Neural progenitor cell (in vitro differentiated cells): ENCODE measurements around the gene AGPS. TPM values are rescaled to one million over a fixed set of nuclear protein-coding genes. Genes with fewer than 3 reads are reported as not detected.

Experiments
- DNase-seq: peaks from one replicate; pipeline ENCODE4 v3.0.0-alpha.2; 2016; ENCODE audit warnings: low spot score
- H2AFZ ChIP-seq: fragments of 200-600 bp; sonication (generic); replicated peaks from 2 replicates; pipeline ENCODE4 v1.6.1; 2016; ENCODE audit warnings: antibody characterized with exemption
- H3F3A ChIP-seq: fragments of 200-600 bp; sonication (generic); 2 replicates; pipeline ENCODE4 v1.6.1; 2016; ENCODE audit warnings: antibody characterized with exemption, low read depth
- H3K27ac ChIP-seq: fragments of 200-600 bp; sonication (generic); 2 replicates; pipeline ENCODE4 v1.5.1; 2016; ENCODE audit warnings: mild to moderate bottlenecking
- H3K27me3 ChIP-seq: fragments of 200-600 bp; sonication (generic); 2 replicates; pipeline ENCODE4 v1.6.1; 2016; ENCODE audit warnings: mild to moderate bottlenecking, moderate library complexity
- H3K36me3 ChIP-seq: fragments of 200-600 bp; sonication (generic); 2 replicates; pipeline ENCODE4 v1.5.1; 2016
- H3K4me1 ChIP-seq: fragments of 200-600 bp; sonication (generic); 2 replicates; pipeline ENCODE4 v1.6.1; 2016; ENCODE audit warnings: mixed run types
- H3K4me2 ChIP-seq: fragments of 200-600 bp; sonication (generic); 2 replicates; pipeline ENCODE4 v1.6.1; 2016
- H3K4me3 ChIP-seq: fragments of 200-600 bp; sonication (generic); 2 replicates; pipeline ENCODE4 v1.5.1; 2016
- H3K79me2 ChIP-seq: fragments of 200-600 bp; sonication (generic); 2 replicates; pipeline ENCODE4 v1.6.1; 2016; ENCODE audit warnings: low read depth
- H3K9ac ChIP-seq: fragments of 200-600 bp; sonication (generic); 2 replicates; pipeline ENCODE4 v1.6.1; 2016
- H3K9me3 ChIP-seq: fragments of 200-600 bp; sonication (generic); 2 replicates; pipeline ENCODE4 v1.5.1; 2016; ENCODE audit warnings: low read depth
- H4K20me1 ChIP-seq: fragments of 200-600 bp; sonication (generic); 2 replicates; pipeline ENCODE4 v1.6.1; 2016; ENCODE audit warnings: low read depth
- H3K27ac Mint-ChIP-seq: 3 replicates; pipeline ENCODE4 v1.8.0; 2021; ENCODE audit warnings: mixed read lengths
- H3K27me3 Mint-ChIP-seq: 2 replicates; pipeline ENCODE4 v1.8.0; 2022; ENCODE audit warnings: low read depth, mild to moderate bottlenecking, inconsistent platforms, moderate library complexity, mixed read lengths; ENCODE audit not compliant: insufficient read depth
- H3K36me3 Mint-ChIP-seq: 3 replicates; pipeline ENCODE4 v1.8.0; 2021; ENCODE audit warnings: mixed read lengths
- H3K4me1 Mint-ChIP-seq: 3 replicates; pipeline ENCODE4 v1.8.0; 2021; ENCODE audit warnings: mixed read lengths
- H3K4me3 Mint-ChIP-seq: 3 replicates; pipeline ENCODE4 v1.8.0; 2021; ENCODE audit warnings: mild to moderate bottlenecking, moderate library complexity, mixed read lengths
- H3K9me3 Mint-ChIP-seq: 3 replicates; pipeline ENCODE4 v1.8.0; 2020; ENCODE audit warnings: mixed read lengths
- CTCF ChIP-seq: fragments of 200-600 bp; sonication (generic); IDR thresholded peaks from 2 replicates; pipeline ENCODE4 v1.5.1; 2017; ENCODE audit warnings: antibody characterized with exemption, mild to moderate bottlenecking
- EZH2 ChIP-seq: fragments of 200-600 bp; sonication (generic); IDR thresholded peaks from 2 replicates; pipeline ENCODE4 v1.6.1; 2017; ENCODE audit warnings: antibody characterized with exemption, mild to moderate bottlenecking, moderate library complexity
- EZH2phosphoT487 ChIP-seq: fragments of 200-600 bp; sonication (generic); IDR thresholded peaks from 2 replicates; pipeline ENCODE4 v1.6.1; 2017; ENCODE audit warnings: antibody characterized with exemption
- total RNA-seq: library from RNA; depleted of rRNA; stranded (reverse); fragments of >200 nt; gene quantifications from 2 replicates; pipeline ENCODE4 v1.2.3, GENCODE V29; 2015; ENCODE audit warnings: low replicate concordance

The AGPS gene
- total RNA-seq, 1 donor from 2014 or later: 63.5 TPM

GRCh38 chr2:177506998-177507397 lies 114.4 kb downstream of the AGPS start:
- Mint-ChIP-seq H3K4me3 (no peak overlapping the region), H3K4me1 (no peaks in the 10 kb centered on the region), H3K9me3 (no peaks in the 10 kb centered on the region), H3K36me3 (no peaks in the 10 kb centered on the region), H3K27me3 (no peaks in the 10 kb centered on the region), H3K27ac (no peak overlapping the region)
- Histone ChIP-seq H3K79me2 (no peaks in the 10 kb centered on the region), H2AFZ (no peak overlapping the region), H3K9me3 (no peaks in the 10 kb centered on the region), H4K20me1 (no peaks in the 10 kb centered on the region), H3K4me1 (no peaks in the 10 kb centered on the region), H3K27me3 (no peaks in the 10 kb centered on the region), H3K4me2 (no peak overlapping the region), H3K9ac (no peak overlapping the region), H3K27ac (no peak overlapping the region), H3K36me3 (peaks cover 4% of the 10 kb centered on the region), H3F3A (peaks cover 6% of the 10 kb centered on the region), H3K4me3 (no peak overlapping the region)
- DNase-seq: no peak
- TF ChIP-seq CTCF: no peak
- no peak for TF ChIP-seq EZH2phosphoT487
- TF ChIP-seq EZH2: no peak

DNA sequence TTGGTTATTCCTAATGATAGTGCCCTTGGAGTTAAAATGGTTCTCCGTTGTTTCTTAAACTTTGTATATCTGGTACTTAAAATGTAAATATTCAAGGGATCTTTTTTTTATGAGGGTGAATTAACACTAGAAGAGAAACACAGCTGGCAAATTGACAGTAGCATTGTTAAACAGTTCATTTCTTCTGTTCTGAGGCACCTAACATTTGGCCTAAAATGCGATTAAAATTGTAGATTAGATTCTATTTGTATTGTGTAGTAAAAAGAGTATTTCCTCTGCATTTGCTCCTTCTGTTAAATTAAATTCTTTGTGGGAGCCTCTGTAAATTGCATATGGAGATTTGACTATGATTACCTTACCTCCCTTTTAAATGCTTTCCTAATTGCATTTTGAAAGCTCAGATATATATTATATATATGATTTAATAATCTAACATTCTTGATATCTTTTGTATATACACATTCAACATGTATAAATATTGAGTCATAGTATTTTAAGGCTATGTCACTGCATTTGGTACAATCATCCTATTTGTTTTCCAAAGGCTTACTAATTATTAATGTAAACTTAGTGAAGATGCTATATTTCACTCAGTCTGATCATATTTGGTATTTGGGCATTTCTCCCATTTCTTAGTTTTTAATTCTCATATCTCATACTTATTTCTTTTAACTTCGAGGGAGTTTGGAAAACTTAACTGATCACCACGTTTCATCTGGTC lies 124.4 kb downstream of the AGPS start:
- H3K27me3 ChIP-seq: no peaks in the 10 kb centered on the region
- Mint-ChIP-seq H3K36me3 (peaks cover 2% of the 10 kb centered on the region), H3K27me3 (peaks cover 3% of the 10 kb centered on the region), H3K4me1 (no peaks in the 10 kb centered on the region), H3K4me3 (no peak overlapping the region), H3K9me3 (no peaks in the 10 kb centered on the region), H3K27ac (no peak overlapping the region)
- no peaks in the 10 kb centered on the region for H3K79me2 ChIP-seq
- H3K4me1 ChIP-seq: no peaks in the 10 kb centered on the region
- DNase-seq: no peak
- H4K20me1 ChIP-seq: no peaks in the 10 kb centered on the region
- H3K4me3 ChIP-seq: no peak overlapping the region
- no peaks in the 10 kb centered on the region for H3F3A ChIP-seq
- TF ChIP-seq EZH2: no peak
- H3K36me3 ChIP-seq: peaks cover 4% of the 10 kb centered on the region
- H3K4me2 ChIP-seq: no peak overlapping the region
- H3K27ac ChIP-seq: no peak overlapping the region
- H3K9me3 ChIP-seq: no peaks in the 10 kb centered on the region
- no peak overlapping the region for H3K9ac ChIP-seq
- H2AFZ ChIP-seq: no peak overlapping the region

DNA sequence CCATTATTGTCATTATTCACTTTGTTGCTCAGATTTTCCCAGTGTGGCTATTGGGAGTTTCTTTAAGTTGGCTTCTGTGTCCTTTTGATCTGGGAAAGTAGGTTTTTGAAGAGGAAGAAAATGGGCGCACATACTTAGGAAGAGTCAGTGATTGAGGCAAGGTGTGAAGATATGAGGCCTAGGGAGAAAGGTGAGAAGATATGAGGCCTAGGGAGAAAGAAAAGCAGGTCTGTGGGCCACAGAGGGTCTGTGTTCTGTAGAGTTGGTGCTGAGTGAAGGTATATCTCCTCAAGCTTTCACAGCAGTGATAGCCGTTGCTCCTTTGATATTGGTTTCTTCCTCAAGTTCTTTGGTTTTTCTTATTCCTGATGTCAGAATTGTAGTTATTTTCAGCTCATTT lies 126.2 kb downstream of the AGPS start:
- no peak overlapping the region for H3K4me3 ChIP-seq
- H4K20me1 ChIP-seq: no peaks in the 10 kb centered on the region
- H3K27ac ChIP-seq: no peak overlapping the region
- no peak for DNase-seq
- no peak overlapping the region for H2AFZ ChIP-seq
- H3K27me3 ChIP-seq: no peaks in the 10 kb centered on the region
- Mint-ChIP-seq H3K36me3 (peaks cover 2% of the 10 kb centered on the region), H3K9me3 (no peaks in the 10 kb centered on the region), H3K27ac (no peak overlapping the region), H3K4me3 (no peak overlapping the region), H3K4me1 (no peaks in the 10 kb centered on the region), H3K27me3 (peaks cover 3% of the 10 kb centered on the region)
- TF ChIP-seq EZH2 (no peak), EZH2phosphoT487 (no peak), CTCF (no peak)
- no peaks in the 10 kb centered on the region for H3F3A ChIP-seq
- no peaks in the 10 kb centered on the region for H3K79me2 ChIP-seq
- no peaks in the 10 kb centered on the region for H3K4me1 ChIP-seq
- H3K9ac ChIP-seq: no peak overlapping the region
- H3K4me2 ChIP-seq: no peak overlapping the region
- H3K36me3 ChIP-seq: peaks cover 2% of the 10 kb centered on the region
- H3K9me3 ChIP-seq: no peaks in the 10 kb centered on the region

GRCh38 chr2:177519534-177520115 lies 127.1 kb downstream of the AGPS start:
- Histone ChIP-seq H3K36me3 (no peaks in the 10 kb centered on the region), H3K9me3 (no peaks in the 10 kb centered on the region), H3K79me2 (no peaks in the 10 kb centered on the region), H2AFZ (no peak overlapping the region), H3K4me1 (no peaks in the 10 kb centered on the region), H3K27ac (no peak overlapping the region), H3K9ac (no peak overlapping the region), H3K27me3 (no peaks in the 10 kb centered on the region), H3K4me3 (no peak overlapping the region), H3K4me2 (no peak overlapping the region), H3F3A (no peaks in the 10 kb centered on the region), H4K20me1 (no peaks in the 10 kb centered on the region)
- Mint-ChIP-seq H3K27me3 (peaks cover 3% of the 10 kb centered on the region), H3K4me1 (no peaks in the 10 kb centered on the region), H3K9me3 (no peaks in the 10 kb centered on the region), H3K36me3 (peaks cover 4% of the 10 kb centered on the region), H3K27ac (no peak overlapping the region), H3K4me3 (no peak overlapping the region)
- no peak for DNase-seq
- TF ChIP-seq CTCF (no peak), EZH2 (no peak), EZH2phosphoT487 (no peak)
